ENCODE results near the gene LRMDA. TPM values are rescaled to one million over a fixed set of nuclear protein-coding genes. Genes with fewer than 3 reads are reported as not detected.

LRMDA gene
- total and polyA plus RNA-seq, 4 donors: 12.1 to 40.8 (median 21.6) TPM

GRCh38 chr10:75954486-75954885 is 523.1 kb downstream of the LRMDA start:
- Histone ChIP-seq H3K4me3 (no peak overlapping the region), H3K36me3 (ENCODE audit: control insufficient read depth in 4 of 4, insufficient read depth in 4 of 4, low read length in 4 of 4) (no peaks in the 10 kb centered on the region), H3K27me3 (ENCODE audit: control insufficient read depth in 3 of 3, insufficient read depth in 3 of 3, low read length in 2 of 3) (no peaks in the 10 kb centered on the region), H3K27ac (ENCODE audit: low read depth in 1 of 2, low read length in 1 of 2) (no peak overlapping the region), H3K9me3 (ENCODE audit: control insufficient read depth in 4 of 4, insufficient read depth in 3 of 4, low read length in 3 of 4) (no peaks in the 10 kb centered on the region), H3K4me1 (ENCODE audit: control insufficient read depth in 5 of 5, insufficient read depth in 5 of 5, low read length in 5 of 5) (peaks cover 0 to 19% (median 7%) of the 10 kb centered on the region in 5 donors), H3K9ac (ENCODE audit: insufficient read depth in 1 of 2, low read length in 2 of 2) (no peak overlapping the region)
- 28 to 54% methylated on average over 4 of the region's 4 CpGs for WGBS, 2 donors
- TF ChIP-seq, protein P1, sequence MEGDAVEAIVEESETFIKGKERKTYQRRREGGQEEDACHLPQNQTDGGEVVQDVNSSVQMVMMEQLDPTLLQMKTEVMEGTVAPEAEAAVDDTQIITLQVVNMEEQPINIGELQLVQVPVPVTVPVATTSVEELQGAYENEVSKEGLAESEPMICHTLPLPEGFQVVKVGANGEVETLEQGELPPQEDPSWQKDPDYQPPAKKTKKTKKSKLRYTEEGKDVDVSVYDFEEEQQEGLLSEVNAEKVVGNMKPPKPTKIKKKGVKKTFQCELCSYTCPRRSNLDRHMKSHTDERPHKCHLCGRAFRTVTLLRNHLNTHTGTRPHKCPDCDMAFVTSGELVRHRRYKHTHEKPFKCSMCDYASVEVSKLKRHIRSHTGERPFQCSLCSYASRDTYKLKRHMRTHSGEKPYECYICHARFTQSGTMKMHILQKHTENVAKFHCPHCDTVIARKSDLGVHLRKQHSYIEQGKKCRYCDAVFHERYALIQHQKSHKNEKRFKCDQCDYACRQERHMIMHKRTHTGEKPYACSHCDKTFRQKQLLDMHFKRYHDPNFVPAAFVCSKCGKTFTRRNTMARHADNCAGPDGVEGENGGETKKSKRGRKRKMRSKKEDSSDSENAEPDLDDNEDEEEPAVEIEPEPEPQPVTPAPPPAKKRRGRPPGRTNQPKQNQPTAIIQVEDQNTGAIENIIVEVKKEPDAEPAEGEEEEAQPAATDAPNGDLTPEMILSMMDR (IDR thresholded peaks at IDR 0.05; ENCODE audit: control extremely low read depth, extremely low read depth): no peak
- ATAC-seq (ENCODE audit: insufficient read depth, low FRiP score): no peak
- peak in 1 of 3 donors; percentile 42 for DNase-seq

DNA sequence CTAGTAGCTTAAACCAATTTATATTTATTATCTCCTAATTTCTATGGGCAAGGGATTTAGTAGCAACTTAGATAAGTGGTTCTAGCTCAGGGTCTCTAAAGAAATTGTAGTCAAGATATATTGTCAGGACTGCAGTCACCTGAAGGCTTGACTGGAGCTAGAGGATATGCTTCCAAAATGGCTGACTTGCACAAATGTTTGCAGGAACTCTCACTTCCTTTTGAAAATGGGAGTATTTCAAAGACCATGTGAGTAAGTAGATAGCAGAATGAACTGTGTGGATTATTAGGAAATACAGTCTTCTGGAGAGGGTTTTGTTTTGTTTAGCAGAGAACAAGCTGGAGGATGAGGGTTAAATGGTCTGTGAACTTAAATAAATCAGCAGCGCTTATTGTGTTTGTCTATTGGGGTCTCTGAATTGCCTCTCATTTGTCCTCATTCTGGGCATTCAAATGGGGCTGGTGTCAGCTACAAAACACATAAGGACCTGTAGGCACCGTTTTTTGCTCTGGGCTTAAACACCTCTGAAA is 524.6 kb downstream of the LRMDA start:
- H3K27me3 ChIP-seq (ENCODE audit: control insufficient read depth in 3 of 3, insufficient read depth in 3 of 3, low read length in 2 of 3): no peaks in the 10 kb centered on the region
- H3K9ac ChIP-seq (ENCODE audit: insufficient read depth in 1 of 2, low read length in 2 of 2): no peak overlapping the region
- no peak overlapping the region for H3K27ac ChIP-seq (ENCODE audit: low read depth in 1 of 2, low read length in 1 of 2)
- ATAC-seq (ENCODE audit: insufficient read depth, low FRiP score): no peak
- peak in 2 of 3 donors; percentile 52 to 66 for DNase-seq
- TF ChIP-seq, protein P1 (IDR thresholded peaks at IDR 0.05; ENCODE audit: control extremely low read depth, extremely low read depth): no peak
- peaks cover 0 to 16% (median 7%) of the 10 kb centered on the region in 5 donors for H3K4me1 ChIP-seq (ENCODE audit: control insufficient read depth in 5 of 5, insufficient read depth in 5 of 5, low read length in 5 of 5)
- H3K36me3 ChIP-seq (ENCODE audit: control insufficient read depth in 4 of 4, insufficient read depth in 4 of 4, low read length in 4 of 4): no peaks in the 10 kb centered on the region
- no peak overlapping the region for H3K4me3 ChIP-seq
- H3K9me3 ChIP-seq (ENCODE audit: control insufficient read depth in 4 of 4, insufficient read depth in 3 of 4, low read length in 3 of 4): no peaks in the 10 kb centered on the region
- WGBS, 2 donors: 89 to 91% methylated on average over 2 of the region's 2 CpGs

DNA sequence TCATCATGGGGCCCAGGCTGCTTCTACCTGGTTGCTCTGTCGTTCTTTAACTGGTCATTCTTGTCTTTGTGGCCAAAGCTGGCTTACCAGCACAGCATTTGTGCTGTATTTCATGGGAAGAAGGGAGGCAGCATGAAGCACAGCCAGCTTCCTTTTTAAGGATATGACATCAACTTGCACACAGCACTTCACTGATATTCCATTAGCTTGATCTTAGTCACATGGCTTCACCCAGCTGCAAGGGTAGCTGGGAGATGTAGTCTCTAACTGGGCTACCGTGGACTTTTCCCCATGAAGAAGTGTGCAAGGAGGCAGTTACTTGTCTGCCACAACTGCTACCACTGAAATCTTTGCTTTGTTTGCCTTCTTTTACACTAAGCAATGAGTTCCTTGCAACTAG is 525.2 kb downstream of the LRMDA start:
- TF ChIP-seq, protein P1 (IDR thresholded peaks at IDR 0.05; ENCODE audit: control extremely low read depth, extremely low read depth): no peak
- Histone ChIP-seq H3K4me3 (no peak overlapping the region), H3K36me3 (ENCODE audit: control insufficient read depth in 4 of 4, insufficient read depth in 4 of 4, low read length in 4 of 4) (no peaks in the 10 kb centered on the region), H3K27ac (ENCODE audit: low read depth in 1 of 2, low read length in 1 of 2) (no peak overlapping the region), H3K27me3 (ENCODE audit: control insufficient read depth in 3 of 3, insufficient read depth in 3 of 3, low read length in 2 of 3) (no peaks in the 10 kb centered on the region), H3K9ac (ENCODE audit: insufficient read depth in 1 of 2, low read length in 2 of 2) (no peak overlapping the region), H3K9me3 (ENCODE audit: control insufficient read depth in 4 of 4, insufficient read depth in 3 of 4, low read length in 3 of 4) (no peaks in the 10 kb centered on the region), H3K4me1 (ENCODE audit: control insufficient read depth in 5 of 5, insufficient read depth in 5 of 5, low read length in 5 of 5) (peaks cover 0 to 19% (median 7%) of the 10 kb centered on the region in 5 donors)
- DNase-seq: no peak
- ATAC-seq (ENCODE audit: insufficient read depth, low FRiP score): no peak
- 86 to 92% methylated on average over 2 of the region's 2 CpGs for WGBS, 2 donors

All from lung (tissue), 12 donors.